Fibroblast of mammary gland (primary cell): ENCODE measurements around the gene IFIT1.

ENCODE experiments used
- DNase-seq: peaks from one replicate; pipeline ENCODE4 v3.0.0-alpha.2; 2010; ENCODE audit warnings: low read depth
- H3K4me3 ChIP-seq: 2 replicates; pipeline ENCODE4 v1.5.1; 2011; ENCODE audit warnings: low read depth, mild to moderate bottlenecking, low read length, moderate library complexity; ENCODE audit not compliant: control insufficient read depth
- CTCF ChIP-seq: conservative IDR thresholded peaks from 2 replicates; pipeline ENCODE4 v1.5.1; 2011; ENCODE audit warnings: low read depth, low read length, inconsistent platforms; ENCODE audit not compliant: control insufficient read depth, insufficient read depth

Gene IFIT1

GRCh38 chr10:89355394-89355931 lies 37.0 kb upstream of the IFIT1 start:
- TF ChIP-seq CTCF, result no peak
- DNase-seq, result peak; percentile 95
- H3K4me3 ChIP-seq, result no peak overlapping the region

GRCh38 chr10:89357096-89357495 lies 35.3 kb upstream of the IFIT1 start:
- H3K4me3 ChIP-seq, result no peak overlapping the region
- no peak for DNase-seq
- TF ChIP-seq CTCF, result no peak

GRCh38 chr10:89357975-89358374 lies 34.4 kb upstream of the IFIT1 start:
- no peak for DNase-seq
- no peak overlapping the region for H3K4me3 ChIP-seq
- no peak for TF ChIP-seq CTCF

- no peak overlapping the region for H3K4me3 ChIP-seq
- DNase-seq, result no peak
- TF ChIP-seq CTCF, result no peak
Observed at GRCh38 chr10:89360157-89360556, 32.3 kb upstream of the IFIT1 start.

GRCh38 chr10:89362929-89363328 lies 29.5 kb upstream of the IFIT1 start:
- H3K4me3 ChIP-seq, result no peak overlapping the region
- DNase-seq, result no peak
- no peak for TF ChIP-seq CTCF

- DNase-seq, result no peak
- TF ChIP-seq CTCF, result no peak
- H3K4me3 ChIP-seq, result no peak overlapping the region
Observed at GRCh38 chr10:89363729-89364442, 28.5 kb upstream of the IFIT1 start.
